ENCODE data around the gene PCNA.

Gene PCNA

DNA sequence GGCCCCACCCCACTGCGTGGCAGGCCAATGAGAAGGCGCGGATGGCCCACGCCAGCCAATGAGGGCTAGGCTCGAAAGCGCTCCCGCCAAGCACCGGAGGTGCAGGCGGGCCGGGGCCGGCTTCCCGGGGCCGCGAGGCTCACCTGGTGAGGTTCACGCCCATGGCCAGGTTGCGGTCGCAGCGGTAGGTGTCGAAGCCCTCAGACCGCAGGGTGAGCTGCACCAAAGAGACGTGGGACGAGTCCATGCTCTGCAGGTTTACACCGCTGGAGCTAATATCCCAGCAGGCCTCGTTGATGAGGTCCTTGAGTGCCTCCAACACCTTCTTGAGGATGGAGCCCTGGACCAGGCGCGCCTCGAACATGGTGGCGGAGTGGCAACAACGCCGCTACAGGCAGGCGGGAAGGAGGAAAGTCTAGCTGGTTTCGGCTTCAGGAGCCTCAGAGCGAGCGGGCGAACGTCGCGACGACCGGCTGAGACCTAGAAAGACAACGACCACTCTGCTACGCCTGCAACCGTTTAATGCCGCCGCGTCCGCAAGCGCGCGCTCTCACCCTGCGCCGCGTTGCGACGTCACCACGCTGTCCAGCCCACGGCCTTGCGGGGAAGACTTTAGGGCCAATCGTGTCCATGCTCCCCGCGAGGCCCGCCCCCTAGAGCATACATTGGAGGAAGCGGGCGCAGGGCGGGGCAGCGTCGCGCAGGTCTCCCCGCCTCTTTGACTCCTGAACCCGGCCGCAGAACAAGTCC, at the start of gene PCNA:
Gene PCNA (minus strand): TSS at position 524 of the 750 bp plus-strand sequence. CDS start 160 bp downstream, at position 364.
- peaks cover 37% of the 10 kb centered on the region for H3K79me2 ChIP-seq (ENCODE audit: control insufficient read depth, insufficient read depth, low read length, unreplicated experiment)
- H3K27me3 ChIP-seq (ENCODE audit: insufficient read depth, low read length), result no peaks in the 10 kb centered on the region
- peak within 1 kb of the TSS; percentile 83 for H3K4me3 ChIP-seq (ENCODE audit: low read depth, low read length)
- H3K27ac ChIP-seq (ENCODE audit: low read depth, low read length), result peak within 1 kb of the TSS; percentile 65
- H2AFZ ChIP-seq (ENCODE audit: low read length, unreplicated experiment), result peak within 1 kb of the TSS; percentile 77
- peaks cover 26% of the 10 kb centered on the region for H3K36me3 ChIP-seq (ENCODE audit: insufficient read depth, low read length)
- H3K4me1 ChIP-seq (ENCODE audit: control insufficient read depth, insufficient read depth, low read length, unreplicated experiment), result peaks cover 10% of the 10 kb centered on the region

DNA sequence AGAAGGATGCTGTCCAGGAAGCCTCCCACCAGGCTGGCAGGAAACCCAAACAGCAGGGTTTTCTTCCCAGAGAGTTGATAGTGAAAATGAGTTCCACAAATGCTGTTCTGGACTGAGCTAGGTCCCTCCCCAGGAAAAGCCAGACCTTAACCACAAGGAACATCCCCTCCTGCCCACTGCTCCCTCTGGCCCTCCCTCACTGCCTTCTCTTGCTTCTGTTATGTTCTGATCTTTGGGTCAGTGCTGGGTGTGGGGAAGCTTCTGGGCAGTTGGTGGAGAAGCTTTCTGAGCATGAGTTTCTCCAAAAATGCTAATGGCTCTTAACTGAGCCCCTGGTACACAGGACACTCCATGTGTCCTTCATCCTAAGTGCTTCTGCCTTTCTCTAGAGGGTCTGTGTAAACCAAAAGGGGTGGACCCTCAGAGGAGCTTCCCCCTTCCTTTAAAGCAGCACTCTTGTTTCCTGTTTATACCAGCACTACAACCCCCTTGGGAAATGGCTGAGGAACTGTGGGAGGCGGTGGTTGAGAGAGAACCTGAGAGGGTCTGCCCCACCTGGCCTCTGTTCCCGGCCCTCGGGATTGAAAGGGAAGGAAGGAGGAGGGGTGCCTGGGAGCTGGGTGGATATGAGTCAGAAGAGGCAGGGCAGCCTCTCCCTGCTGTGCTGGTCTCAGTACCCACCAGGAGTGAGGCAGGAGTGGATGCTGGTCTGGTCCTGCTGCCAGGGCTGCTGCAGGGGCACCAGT, 49.1 kb upstream of the PCNA start:
- H3K36me3 ChIP-seq (ENCODE audit: insufficient read depth, low read length), result no peaks in the 10 kb centered on the region
- H2AFZ ChIP-seq (ENCODE audit: low read length, unreplicated experiment), result no peak overlapping the region
- peak overlapping the region; percentile 63 for H3K27ac ChIP-seq (ENCODE audit: low read depth, low read length)
- no peaks in the 10 kb centered on the region for H3K27me3 ChIP-seq (ENCODE audit: insufficient read depth, low read length)
- peaks cover 21% of the 10 kb centered on the region for H3K4me1 ChIP-seq (ENCODE audit: control insufficient read depth, insufficient read depth, low read length, unreplicated experiment)
- H3K4me3 ChIP-seq (ENCODE audit: low read depth, low read length), result peak overlapping the region; percentile 56; the same call in 1 of the 2 replicates
- H3K79me2 ChIP-seq (ENCODE audit: control insufficient read depth, insufficient read depth, low read length, unreplicated experiment), result peaks cover 33% of the 10 kb centered on the region

DNA sequence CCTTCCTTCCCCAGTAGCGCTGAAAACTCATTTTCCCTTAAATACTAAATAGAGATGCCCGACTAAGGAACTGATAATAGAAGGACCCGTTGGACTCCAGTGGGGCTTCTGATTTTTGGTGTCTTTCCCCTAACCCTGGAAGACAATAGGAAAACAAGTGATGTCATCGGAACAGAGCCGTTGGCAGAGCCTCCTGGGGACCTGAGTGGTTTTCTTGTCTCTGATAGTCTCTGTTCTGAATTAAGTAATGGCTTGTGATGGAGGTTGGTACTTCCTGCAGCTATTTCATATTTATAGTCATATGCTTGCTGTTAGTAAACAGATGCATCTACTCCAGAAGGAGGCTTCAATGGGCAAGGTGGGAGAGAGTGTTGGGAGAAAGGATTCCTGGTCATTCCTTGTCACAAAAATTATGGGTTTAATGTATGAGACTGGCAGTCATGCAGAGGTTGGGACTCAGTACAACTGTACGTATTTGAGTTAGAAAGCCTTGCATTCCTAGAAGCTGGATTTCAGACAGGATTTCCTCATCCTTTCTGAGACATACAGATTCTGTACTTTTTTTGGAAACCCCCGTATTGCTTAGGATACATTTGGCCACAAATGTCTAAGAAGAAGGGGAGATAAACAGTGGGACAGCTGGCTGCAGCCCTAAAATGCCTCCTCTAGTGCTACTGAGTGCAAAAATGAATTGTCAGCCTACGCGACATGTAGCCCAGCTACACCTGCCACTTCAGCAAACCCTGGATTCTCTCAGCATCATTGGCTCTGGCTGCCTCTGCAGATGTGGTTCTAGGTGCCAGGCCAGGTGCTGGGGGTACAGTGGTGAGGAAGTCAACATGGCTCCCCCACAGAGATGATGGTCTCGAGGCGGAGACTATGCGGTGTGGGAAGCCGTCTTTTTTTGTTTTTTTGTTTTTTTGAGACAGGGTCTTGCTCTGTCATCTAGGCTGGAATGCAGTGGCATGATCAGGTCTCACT, 45.2 kb upstream of the PCNA start:
- H3K4me1 ChIP-seq (ENCODE audit: control insufficient read depth, insufficient read depth, low read length, unreplicated experiment), result peaks cover 31% of the 10 kb centered on the region
- no peaks in the 10 kb centered on the region for H3K27me3 ChIP-seq (ENCODE audit: insufficient read depth, low read length)
- H3K79me2 ChIP-seq (ENCODE audit: control insufficient read depth, insufficient read depth, low read length, unreplicated experiment), result peaks cover 27% of the 10 kb centered on the region
- H2AFZ ChIP-seq (ENCODE audit: low read length, unreplicated experiment), result no peak overlapping the region
- no peak overlapping the region for H3K27ac ChIP-seq (ENCODE audit: low read depth, low read length)
- no peak overlapping the region for H3K4me3 ChIP-seq (ENCODE audit: low read depth, low read length)
- no peaks in the 10 kb centered on the region for H3K36me3 ChIP-seq (ENCODE audit: insufficient read depth, low read length)

DNA sequence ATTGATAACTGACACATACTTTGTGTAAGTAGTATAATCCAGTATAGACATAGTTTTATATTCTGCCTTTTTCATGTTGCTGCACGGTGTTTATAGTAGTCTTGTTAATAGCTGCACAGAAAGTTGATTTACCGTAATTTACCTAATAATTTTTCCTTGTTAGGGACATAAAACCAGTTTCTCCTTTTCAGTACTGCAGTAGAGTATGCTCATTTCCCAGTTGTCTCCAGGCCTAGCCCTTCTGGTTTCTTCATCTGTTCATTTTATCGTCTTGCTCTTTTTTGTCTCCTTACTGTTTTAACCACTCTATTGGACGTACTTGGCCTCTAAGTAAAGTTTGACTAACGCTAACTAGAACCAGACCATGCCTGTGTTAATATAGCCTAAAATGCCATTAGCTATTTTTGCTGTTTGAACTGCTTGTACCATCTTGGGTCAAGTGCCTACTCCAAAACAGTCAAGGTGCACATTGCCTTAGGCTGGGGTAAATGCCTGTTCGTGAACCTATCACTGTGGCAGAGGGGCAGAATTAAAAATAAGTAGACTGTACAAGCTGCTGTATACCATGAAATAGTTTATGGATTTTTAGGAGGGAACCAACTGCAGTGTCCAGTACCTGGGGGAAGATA, 41.9 kb upstream of the PCNA start:
- Histone ChIP-seq H3K4me1 (ENCODE audit: control insufficient read depth, insufficient read depth, low read length, unreplicated experiment) (peaks cover 20% of the 10 kb centered on the region), H3K27ac (ENCODE audit: low read depth, low read length) (no peak overlapping the region), H3K79me2 (ENCODE audit: control insufficient read depth, insufficient read depth, low read length, unreplicated experiment) (peaks cover 32% of the 10 kb centered on the region), H3K36me3 (ENCODE audit: insufficient read depth, low read length) (no peaks in the 10 kb centered on the region), H3K4me3 (ENCODE audit: low read depth, low read length) (no peak overlapping the region), H2AFZ (ENCODE audit: low read length, unreplicated experiment) (no peak overlapping the region), H3K27me3 (ENCODE audit: insufficient read depth, low read length) (no peaks in the 10 kb centered on the region)

DNA sequence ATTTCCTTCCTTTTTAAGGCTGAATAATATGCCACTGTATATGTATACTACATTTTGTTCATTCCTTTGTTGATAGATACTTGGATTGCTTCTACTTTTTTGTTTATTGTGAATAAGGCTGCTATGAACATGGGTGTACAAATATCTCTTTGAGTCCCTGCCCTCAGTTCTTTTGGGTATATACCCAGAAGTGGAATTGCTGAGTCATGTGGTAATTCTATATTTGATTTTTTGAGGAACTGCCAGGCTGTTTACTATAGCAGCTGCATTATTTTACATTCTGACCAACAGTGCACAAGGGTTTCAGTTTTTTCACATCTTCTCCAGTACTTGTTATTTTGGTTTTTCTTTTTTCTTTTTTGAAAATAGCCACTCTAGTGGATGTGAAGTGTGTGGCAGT, 41.1 kb upstream of the PCNA start:
- no peak overlapping the region for H3K27ac ChIP-seq (ENCODE audit: low read depth, low read length)
- no peaks in the 10 kb centered on the region for H3K36me3 ChIP-seq (ENCODE audit: insufficient read depth, low read length)
- H3K79me2 ChIP-seq (ENCODE audit: control insufficient read depth, insufficient read depth, low read length, unreplicated experiment), result peaks cover 39% of the 10 kb centered on the region
- no peak overlapping the region for H3K4me3 ChIP-seq (ENCODE audit: low read depth, low read length)
- peaks cover 28% of the 10 kb centered on the region for H3K4me1 ChIP-seq (ENCODE audit: control insufficient read depth, insufficient read depth, low read length, unreplicated experiment)
- H3K27me3 ChIP-seq (ENCODE audit: insufficient read depth, low read length), result no peaks in the 10 kb centered on the region
- H2AFZ ChIP-seq (ENCODE audit: low read length, unreplicated experiment), result no peak overlapping the region

DNA sequence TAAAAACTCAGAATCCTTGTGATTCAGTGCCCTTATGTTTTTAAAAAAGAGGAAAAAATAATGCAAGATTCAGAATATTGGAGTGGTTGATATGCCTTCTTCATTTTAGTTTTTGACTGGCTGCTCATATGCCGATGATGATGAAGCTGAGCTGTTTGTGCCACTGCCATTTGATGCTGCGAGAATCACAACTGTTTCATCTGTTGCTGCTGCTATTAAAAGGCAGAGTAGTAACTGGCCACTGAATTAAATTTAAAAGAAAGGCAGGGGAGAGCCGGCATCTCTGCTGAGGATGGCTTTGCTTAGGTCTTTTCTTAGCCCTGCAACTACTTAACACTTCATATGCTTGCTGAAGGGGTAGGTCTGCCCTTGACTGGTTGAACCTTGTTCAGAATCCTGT, 40.2 kb upstream of the PCNA start:
- Histone ChIP-seq H3K4me1 (ENCODE audit: control insufficient read depth, insufficient read depth, low read length, unreplicated experiment) (peaks cover 29% of the 10 kb centered on the region), H3K27me3 (ENCODE audit: insufficient read depth, low read length) (no peaks in the 10 kb centered on the region), H2AFZ (ENCODE audit: low read length, unreplicated experiment) (no peak overlapping the region), H3K79me2 (ENCODE audit: control insufficient read depth, insufficient read depth, low read length, unreplicated experiment) (peaks cover 40% of the 10 kb centered on the region), H3K4me3 (ENCODE audit: low read depth, low read length) (no peak overlapping the region), H3K36me3 (ENCODE audit: insufficient read depth, low read length) (no peaks in the 10 kb centered on the region), H3K27ac (ENCODE audit: low read depth, low read length) (no peak overlapping the region)

DNA sequence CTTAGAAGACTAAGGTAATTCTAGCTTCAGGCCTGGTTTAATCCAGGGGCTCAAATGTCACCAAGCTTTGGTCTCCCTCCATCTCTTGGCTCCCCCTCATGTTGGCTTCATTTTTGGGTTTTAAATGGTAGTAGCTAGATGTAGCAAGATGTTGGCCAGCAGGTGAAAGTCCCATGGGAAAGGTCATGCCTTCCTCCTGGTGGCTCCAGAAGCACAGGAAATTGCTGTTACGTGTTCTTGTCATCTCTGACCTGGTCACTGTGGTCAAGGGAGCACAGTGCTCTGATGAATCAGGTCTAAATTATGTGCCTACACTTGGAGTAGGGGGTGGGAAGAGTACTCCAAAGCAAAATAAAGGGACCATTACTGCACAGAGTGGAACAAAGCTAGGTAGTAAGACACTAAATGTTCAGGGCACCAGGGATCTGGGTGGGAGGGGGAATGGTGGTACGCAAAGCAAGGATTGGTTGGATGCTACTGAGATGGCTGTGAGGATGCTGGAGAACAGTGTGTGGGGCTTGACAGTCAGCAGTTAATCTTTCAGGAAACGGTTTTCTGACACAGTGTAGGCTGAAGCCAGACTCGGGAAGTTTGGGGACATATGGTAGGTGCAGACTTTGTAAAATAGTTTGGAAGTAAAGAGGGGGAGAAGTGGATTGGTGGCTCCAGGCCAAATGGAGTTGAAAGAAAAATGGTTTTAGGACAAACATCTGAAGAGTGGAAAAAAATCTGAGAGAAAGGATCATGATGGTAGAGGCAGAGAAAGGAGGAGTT, 37.1 kb upstream of the PCNA start:
- Histone ChIP-seq H3K27ac (ENCODE audit: low read depth, low read length) (peak overlapping the region; percentile 21; the same call in 1 of the 2 replicates), H3K4me1 (ENCODE audit: control insufficient read depth, insufficient read depth, low read length, unreplicated experiment) (peaks cover 34% of the 10 kb centered on the region), H3K79me2 (ENCODE audit: control insufficient read depth, insufficient read depth, low read length, unreplicated experiment) (peaks cover 48% of the 10 kb centered on the region), H3K36me3 (ENCODE audit: insufficient read depth, low read length) (no peaks in the 10 kb centered on the region), H3K27me3 (ENCODE audit: insufficient read depth, low read length) (no peaks in the 10 kb centered on the region), H2AFZ (ENCODE audit: low read length, unreplicated experiment) (no peak overlapping the region), H3K4me3 (ENCODE audit: low read depth, low read length) (peak overlapping the region; percentile 10; the same call in 1 of the 2 replicates)

DNA sequence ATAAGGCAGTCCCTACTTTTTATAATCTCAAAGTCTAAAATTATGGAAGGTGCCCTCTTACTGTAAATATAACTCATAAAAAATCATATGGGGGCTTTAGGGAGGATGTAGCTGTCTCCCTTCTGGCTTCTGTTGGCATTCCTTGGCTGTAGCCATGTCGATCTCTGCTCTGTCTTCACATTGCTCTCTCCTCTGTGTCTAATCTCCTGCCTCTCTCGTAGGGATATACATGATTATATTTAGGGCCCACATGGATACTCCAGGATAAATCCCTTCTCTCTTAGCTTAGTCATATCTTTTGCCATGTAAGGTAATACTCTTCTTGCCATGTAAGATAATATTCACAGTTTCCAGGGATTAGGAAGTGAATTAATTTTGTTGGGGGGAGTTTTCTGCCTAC, 35.6 kb upstream of the PCNA start:
- Histone ChIP-seq H3K27ac (ENCODE audit: low read depth, low read length) (no peak overlapping the region), H3K79me2 (ENCODE audit: control insufficient read depth, insufficient read depth, low read length, unreplicated experiment) (peaks cover 42% of the 10 kb centered on the region), H3K4me3 (ENCODE audit: low read depth, low read length) (no peak overlapping the region), H3K36me3 (ENCODE audit: insufficient read depth, low read length) (no peaks in the 10 kb centered on the region), H3K27me3 (ENCODE audit: insufficient read depth, low read length) (no peaks in the 10 kb centered on the region), H2AFZ (ENCODE audit: low read length, unreplicated experiment) (no peak overlapping the region), H3K4me1 (ENCODE audit: control insufficient read depth, insufficient read depth, low read length, unreplicated experiment) (peaks cover 31% of the 10 kb centered on the region)

DNA sequence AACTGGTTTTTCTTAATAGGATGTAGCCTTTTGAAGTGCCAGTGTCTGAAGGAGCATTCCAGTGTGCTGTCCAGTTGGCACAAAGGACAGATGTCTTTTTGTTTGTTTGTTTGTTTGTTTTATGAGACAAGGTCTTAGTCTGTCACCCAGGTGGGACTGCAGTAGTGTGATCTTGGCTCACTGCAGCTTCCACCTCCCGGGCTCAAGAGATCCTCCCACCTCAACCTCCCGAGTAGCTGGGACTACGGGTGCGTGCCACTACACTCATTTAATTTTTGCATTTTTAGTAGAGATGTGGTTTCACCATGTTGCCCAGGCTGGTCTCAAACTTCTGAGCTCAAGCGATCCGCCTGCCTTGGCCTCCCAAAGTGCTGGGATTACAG, 34.8 kb upstream of the PCNA start:
- peaks cover 32% of the 10 kb centered on the region for H3K4me1 ChIP-seq (ENCODE audit: control insufficient read depth, insufficient read depth, low read length, unreplicated experiment)
- H2AFZ ChIP-seq (ENCODE audit: low read length, unreplicated experiment), result no peak overlapping the region
- H3K27ac ChIP-seq (ENCODE audit: low read depth, low read length), result no peak overlapping the region
- H3K36me3 ChIP-seq (ENCODE audit: insufficient read depth, low read length), result no peaks in the 10 kb centered on the region
- H3K79me2 ChIP-seq (ENCODE audit: control insufficient read depth, insufficient read depth, low read length, unreplicated experiment), result peaks cover 43% of the 10 kb centered on the region
- H3K27me3 ChIP-seq (ENCODE audit: insufficient read depth, low read length), result no peaks in the 10 kb centered on the region
- H3K4me3 ChIP-seq (ENCODE audit: low read depth, low read length), result no peak overlapping the region

Measured in ACC112 (cell line).